Right renal pelvis (tissue), 4 donors: Measurements from ENCODE around the gene MRPL37. TPM values are rescaled to one million over a fixed set of nuclear protein-coding genes. Genes with fewer than 3 reads are reported as not detected.

Experiments
- DNase-seq, 4 donors: peaks; one replicate each; pipeline ENCODE4 v3.0.0-alpha.2; 2013; ENCODE audit warnings: low read depth in 4 of 4, low spot score in 3 of 4, missing footprints in 1 of 4
- polyA plus RNA-seq, 4 donors: library from polyadenylated mRNA; unstranded; fragments of 120-200 nt; gene quantifications; one replicate each; pipeline ENCODE4 v1.2.1, GENCODE V29; 2013; ENCODE audit not compliant: insufficient read length in 4 of 4

The MRPL37 gene
- polyA plus RNA-seq, 4 donors, result 81.5 to 89.8 (median 83.7) TPM

DNA sequence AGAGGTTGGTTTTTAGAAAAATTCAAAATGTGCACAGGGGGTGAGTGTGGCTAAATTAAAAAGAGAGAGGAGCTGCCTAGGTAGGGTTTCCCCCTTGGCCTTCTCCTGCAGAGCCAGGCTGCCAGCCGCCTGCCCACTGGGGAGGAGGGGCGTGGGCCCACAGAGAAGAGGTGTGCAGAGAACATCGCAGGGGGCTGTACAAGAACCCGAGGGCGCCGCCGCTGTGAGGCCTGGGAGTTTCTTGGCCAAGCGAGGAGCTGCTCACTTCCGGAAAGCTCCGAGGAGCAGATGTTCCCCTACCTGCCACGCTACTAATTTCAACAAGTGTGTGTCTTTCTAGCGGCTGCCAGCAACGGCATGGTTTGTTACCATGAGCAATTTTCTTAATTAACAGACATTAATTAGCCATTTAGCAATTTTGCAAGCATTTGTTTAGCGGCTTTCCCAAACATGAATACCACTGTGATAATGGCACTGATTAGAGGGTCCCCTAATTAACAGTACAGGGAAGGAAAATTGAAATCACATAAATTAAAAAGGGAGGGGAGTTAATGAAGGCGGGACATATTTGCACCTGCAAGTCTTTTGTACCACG, 59.7 kb downstream of the MRPL37 start:
- no peak for DNase-seq

DNA sequence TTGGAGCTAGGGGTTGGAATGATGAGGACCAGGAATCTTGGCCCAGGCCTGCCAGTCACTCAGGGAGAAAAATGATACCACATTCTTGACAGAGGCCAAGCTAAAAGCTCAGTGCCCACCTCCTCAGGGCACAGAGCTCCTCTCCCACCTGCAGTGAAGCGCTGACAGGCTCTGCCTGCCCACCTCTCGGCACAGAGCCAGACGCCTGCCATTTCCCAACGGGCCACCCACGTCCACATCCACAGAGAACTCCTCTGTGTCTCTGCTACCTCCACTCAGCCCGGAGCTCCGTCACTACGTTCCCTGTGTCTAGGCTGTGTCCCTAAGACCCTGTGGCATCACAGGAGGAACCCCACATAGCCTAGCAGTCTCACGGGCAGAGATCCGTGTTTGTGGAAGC, 60.8 kb downstream of the MRPL37 start:
- DNase-seq, result no peak

DNA sequence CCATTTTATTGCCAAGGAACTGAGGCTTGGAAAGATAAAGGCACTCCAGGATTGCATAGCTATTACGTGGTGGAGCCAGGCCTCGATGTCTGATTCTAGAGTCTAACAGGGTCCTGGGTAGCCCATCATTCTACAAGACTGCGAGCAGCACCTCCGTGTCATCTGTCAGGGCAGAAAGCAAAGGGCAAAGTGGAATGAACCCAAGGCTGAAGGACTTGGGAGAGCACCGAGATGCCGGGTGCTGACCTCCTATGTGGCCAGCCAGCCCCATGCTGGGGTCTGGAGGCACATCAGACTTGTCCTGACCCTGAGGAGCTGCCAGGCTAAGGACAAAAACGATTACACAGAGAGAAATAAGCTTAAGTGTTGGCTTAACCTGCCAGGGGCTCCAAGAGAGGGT, 62.3 kb downstream of the MRPL37 start:
- DNase-seq, result no peak

DNA sequence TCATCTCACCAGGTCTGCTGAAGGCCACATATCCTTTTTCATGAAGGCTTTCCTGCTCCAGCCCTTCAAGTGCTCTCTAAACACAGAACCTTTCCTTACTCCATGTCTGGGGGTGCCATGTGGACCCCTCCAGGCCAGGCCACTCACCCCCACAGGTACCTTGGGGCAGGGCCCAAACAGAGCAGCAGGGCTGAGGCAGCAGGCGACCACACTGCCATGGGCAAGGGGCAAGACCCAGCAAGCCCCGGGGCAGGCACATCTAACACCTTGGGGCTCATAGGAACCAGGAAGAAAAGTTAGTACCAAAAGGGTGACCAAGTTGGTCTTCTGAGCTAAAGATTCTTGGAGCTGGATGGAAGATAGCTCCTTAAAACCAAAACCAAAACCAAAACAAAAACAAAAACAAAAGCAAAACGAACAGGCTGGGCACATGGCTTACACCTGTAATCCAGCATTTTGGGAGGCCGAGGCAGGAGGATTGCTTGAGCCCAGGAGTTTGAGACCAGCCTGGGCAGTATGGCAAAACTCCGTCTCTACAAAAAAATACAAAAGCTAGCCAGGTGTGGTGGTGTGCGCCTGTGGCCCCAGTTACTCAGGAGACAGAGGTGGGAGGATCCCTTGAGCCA, 63.7 kb downstream of the MRPL37 start:
- DNase-seq, result no peak

DNA sequence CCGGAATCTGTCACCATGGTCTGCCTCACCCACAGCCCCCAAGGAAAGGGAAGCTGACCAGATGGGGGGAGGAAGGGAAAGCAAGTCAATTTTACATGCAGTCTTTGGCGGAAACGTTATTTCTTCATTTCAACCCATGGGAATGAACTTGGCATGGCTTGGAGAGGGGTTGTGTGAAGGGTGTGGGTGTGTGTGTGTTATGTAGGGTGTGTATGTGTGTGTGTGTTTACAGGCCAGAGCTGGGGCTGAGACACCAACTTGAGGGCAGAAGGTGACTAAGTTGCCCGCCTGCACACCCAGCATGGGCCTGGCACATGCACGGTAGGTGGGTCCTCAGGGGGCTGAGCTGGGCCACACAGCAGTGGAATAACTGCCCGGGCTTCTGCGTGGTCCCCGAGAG, 65.2 kb downstream of the MRPL37 start:
- no peak for DNase-seq

DNA sequence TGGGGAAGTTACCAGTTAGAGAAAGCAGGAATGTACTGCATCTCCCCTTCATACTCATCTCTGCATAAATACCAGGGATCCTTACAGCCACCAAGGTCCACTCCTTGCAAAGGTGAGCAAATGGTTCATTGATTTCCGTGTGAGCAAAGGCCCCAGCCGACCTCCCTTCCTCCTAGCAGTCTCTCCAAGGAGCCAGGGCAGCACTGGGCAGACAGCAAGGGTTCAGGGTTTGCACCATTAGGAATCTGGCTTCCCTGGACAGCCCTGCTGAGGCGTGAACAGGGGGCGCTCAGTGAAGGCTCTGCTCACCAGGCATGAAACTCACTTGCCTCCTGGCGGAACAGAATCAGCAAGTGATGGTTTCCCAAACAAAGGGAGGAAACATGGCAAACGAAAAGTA, 65.7 kb downstream of the MRPL37 start:
- no peak for DNase-seq

DNA sequence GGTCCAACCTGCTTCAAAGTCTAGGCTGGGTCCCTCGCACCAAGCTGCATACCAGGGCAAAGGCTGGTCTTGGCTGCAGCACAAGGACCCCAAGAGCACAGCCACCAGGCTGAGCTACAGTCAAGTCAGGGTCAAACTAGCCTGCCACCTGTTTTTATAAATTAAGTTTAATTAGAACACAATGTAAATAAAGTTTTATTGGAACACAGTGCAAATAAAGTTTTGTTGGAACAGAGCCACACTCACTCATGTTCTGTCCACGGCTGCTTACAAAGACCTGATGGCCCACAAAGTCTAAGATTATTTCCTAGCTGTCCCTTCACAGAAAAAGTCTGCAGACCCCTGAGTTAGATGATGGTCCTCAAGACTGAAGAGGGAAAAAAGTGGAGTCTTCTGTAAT, 66.2 kb downstream of the MRPL37 start:
- no peak for DNase-seq

DNA sequence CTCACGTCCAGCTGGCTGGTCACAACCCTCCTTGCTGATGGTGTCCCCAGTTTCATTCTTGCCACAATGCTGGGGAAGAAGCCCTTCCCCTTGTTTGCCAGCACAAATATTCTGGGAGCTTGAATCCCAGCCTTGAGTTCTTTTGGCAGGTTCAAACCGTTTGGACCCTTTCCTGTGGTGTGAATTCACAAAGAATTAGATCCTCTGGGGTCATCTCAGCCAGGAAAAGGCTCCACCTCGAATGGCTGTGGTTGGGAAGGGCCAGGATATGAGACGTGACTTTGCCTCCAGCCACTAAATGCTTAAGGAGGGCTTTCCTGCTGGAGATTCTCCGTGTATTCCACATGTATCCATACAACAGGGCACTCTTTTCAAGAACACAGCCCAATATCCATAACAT, 66.9 kb downstream of the MRPL37 start:
- DNase-seq, result no peak

Other genes starting within 250 kb of the MRPL37 start
- under 1 TPM in 1 of 4 donors, not detected in 3; 0.04 TPM for gene LDLRAD1, start 182.0 kb upstream of the MRPL37 start, polyA plus RNA-seq
- 100 to 1,000 TPM; 359 to 376 (median 362) TPM for gene TMEM59, start 147.0 kb upstream of the MRPL37 start, polyA plus RNA-seq
- gene TCEANC2, start 146.6 kb upstream of the MRPL37 start, polyA plus RNA-seq, result 10 to 100 TPM in 2 of 4 donors, 1 to 10 TPM in 2; 8.1 to 11.2 (median 10.0) TPM
- gene CDCP2, start 47.2 kb upstream of the MRPL37 start, polyA plus RNA-seq, result under 1 TPM in 1 of 4 donors, not detected in 3; 0.17 TPM
- 1 to 10 TPM; 6.6 to 8.9 (median 7.6) TPM for gene CYB5RL, start 137 bp upstream of the MRPL37 start, polyA plus RNA-seq
- gene SSBP3, start 206.2 kb downstream of the MRPL37 start, polyA plus RNA-seq, result 100 to 1,000 TPM; 114 to 127 (median 125) TPM